Measurements from ENCODE around the gene GALNT18.

Gene GALNT18

DNA sequence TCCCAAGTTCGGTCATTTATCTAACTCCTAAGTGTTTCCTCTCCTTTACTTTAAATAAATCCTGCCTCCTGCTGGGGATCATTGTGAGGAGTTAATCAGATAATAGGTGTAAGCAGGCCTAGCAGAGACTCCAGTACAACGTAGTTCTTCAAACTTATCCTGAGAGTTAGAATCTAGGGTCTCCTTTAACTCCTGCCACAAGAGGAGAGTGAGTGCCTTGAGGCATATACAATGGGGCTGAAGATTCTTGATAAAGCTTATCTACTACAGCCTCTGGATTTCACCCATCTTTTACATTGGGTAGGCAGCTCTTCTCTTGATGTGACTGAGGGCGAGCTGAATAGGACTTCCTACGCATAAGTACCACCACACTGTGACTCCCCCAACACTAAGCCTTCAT is 3.1 kb upstream of the GALNT18 start:
- H3K4me1 ChIP-seq (ENCODE audit: low read length) = no peaks in the 10 kb centered on the region
- no peak overlapping the region for H2AFZ ChIP-seq (ENCODE audit: low read length)
- no peak overlapping the region for H3K4me3 ChIP-seq (ENCODE audit: low read length)
- no peaks in the 10 kb centered on the region for H3K36me3 ChIP-seq (replicated peaks; ENCODE audit: insufficient read depth, low read length)
- no peaks in the 10 kb centered on the region for H3K79me2 ChIP-seq (ENCODE audit: low read length)
- no peak overlapping the region for H3K4me2 ChIP-seq (ENCODE audit: low read depth, low read length)
- no peaks in the 10 kb centered on the region for H3F3A ChIP-seq (ENCODE audit: insufficient read depth, low read length)
- DNase-seq = no peak
- TF ChIP-seq EZH2phosphoT487 (IDR thresholded peaks at IDR 0.05; ENCODE audit: low read length) = no peak
- no peak for TF ChIP-seq EZH2 (optimal IDR thresholded peaks at IDR 0.05; ENCODE audit: low read depth, low read length)
- TF ChIP-seq, protein P1, sequence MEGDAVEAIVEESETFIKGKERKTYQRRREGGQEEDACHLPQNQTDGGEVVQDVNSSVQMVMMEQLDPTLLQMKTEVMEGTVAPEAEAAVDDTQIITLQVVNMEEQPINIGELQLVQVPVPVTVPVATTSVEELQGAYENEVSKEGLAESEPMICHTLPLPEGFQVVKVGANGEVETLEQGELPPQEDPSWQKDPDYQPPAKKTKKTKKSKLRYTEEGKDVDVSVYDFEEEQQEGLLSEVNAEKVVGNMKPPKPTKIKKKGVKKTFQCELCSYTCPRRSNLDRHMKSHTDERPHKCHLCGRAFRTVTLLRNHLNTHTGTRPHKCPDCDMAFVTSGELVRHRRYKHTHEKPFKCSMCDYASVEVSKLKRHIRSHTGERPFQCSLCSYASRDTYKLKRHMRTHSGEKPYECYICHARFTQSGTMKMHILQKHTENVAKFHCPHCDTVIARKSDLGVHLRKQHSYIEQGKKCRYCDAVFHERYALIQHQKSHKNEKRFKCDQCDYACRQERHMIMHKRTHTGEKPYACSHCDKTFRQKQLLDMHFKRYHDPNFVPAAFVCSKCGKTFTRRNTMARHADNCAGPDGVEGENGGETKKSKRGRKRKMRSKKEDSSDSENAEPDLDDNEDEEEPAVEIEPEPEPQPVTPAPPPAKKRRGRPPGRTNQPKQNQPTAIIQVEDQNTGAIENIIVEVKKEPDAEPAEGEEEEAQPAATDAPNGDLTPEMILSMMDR (IDR thresholded peaks at IDR 0.05; ENCODE audit: low read length) = no peak
- no peak overlapping the region for H3K9ac ChIP-seq (ENCODE audit: low read length)
- H4K20me1 ChIP-seq (ENCODE audit: insufficient read depth, low read length) = no peaks in the 10 kb centered on the region
- no peaks in the 10 kb centered on the region for H3K9me2 ChIP-seq (replicated peaks; ENCODE audit: insufficient read depth, low read length)
- no peak overlapping the region for H3K27ac ChIP-seq (ENCODE audit: low read length)
- H3K9me3 ChIP-seq (replicated peaks; ENCODE audit: insufficient read depth, low read length) = no peaks in the 10 kb centered on the region
- H3K27me3 ChIP-seq (replicated peaks; ENCODE audit: insufficient read depth, low read length) = no peaks in the 10 kb centered on the region

DNA sequence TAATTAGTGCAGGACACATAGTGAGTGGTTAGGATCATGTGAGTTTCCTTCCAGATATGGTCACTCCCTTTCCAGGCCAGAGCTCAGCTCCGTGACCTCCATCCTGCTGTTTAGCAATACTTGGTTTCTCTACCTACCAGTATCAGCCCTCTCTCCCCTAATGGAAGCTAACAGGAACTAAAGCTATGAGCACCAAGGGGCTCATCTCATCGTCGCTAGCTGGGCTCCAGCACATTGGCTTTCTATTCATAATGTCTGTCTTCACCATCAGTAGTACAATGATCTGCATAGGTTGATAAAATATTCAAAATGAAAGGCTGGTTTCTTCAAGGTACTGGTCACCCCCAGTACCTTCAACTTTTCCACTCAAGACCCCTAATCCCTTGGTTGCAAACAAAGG is 2.4 kb upstream of the GALNT18 start:
- no peak for DNase-seq
- no peak overlapping the region for H3K9ac ChIP-seq (ENCODE audit: low read length)
- H4K20me1 ChIP-seq (ENCODE audit: insufficient read depth, low read length) = no peaks in the 10 kb centered on the region
- no peaks in the 10 kb centered on the region for H3K9me2 ChIP-seq (replicated peaks; ENCODE audit: insufficient read depth, low read length)
- H3K4me2 ChIP-seq (ENCODE audit: low read depth, low read length) = no peak overlapping the region
- H3K4me1 ChIP-seq (ENCODE audit: low read length) = no peaks in the 10 kb centered on the region
- no peaks in the 10 kb centered on the region for H3F3A ChIP-seq (ENCODE audit: insufficient read depth, low read length)
- H3K27me3 ChIP-seq (replicated peaks; ENCODE audit: insufficient read depth, low read length) = no peaks in the 10 kb centered on the region
- no peaks in the 10 kb centered on the region for H3K36me3 ChIP-seq (replicated peaks; ENCODE audit: insufficient read depth, low read length)
- TF ChIP-seq, protein P1 (IDR thresholded peaks at IDR 0.05; ENCODE audit: low read length) = no peak
- TF ChIP-seq EZH2 (optimal IDR thresholded peaks at IDR 0.05; ENCODE audit: low read depth, low read length) (no peak), EZH2phosphoT487 (IDR thresholded peaks at IDR 0.05; ENCODE audit: low read length) (no peak)
- H2AFZ ChIP-seq (ENCODE audit: low read length) = no peak overlapping the region
- H3K4me3 ChIP-seq (ENCODE audit: low read length) = no peak overlapping the region
- H3K9me3 ChIP-seq (replicated peaks; ENCODE audit: insufficient read depth, low read length) = no peaks in the 10 kb centered on the region
- H3K79me2 ChIP-seq (ENCODE audit: low read length) = no peaks in the 10 kb centered on the region
- no peak overlapping the region for H3K27ac ChIP-seq (ENCODE audit: low read length)

DNA sequence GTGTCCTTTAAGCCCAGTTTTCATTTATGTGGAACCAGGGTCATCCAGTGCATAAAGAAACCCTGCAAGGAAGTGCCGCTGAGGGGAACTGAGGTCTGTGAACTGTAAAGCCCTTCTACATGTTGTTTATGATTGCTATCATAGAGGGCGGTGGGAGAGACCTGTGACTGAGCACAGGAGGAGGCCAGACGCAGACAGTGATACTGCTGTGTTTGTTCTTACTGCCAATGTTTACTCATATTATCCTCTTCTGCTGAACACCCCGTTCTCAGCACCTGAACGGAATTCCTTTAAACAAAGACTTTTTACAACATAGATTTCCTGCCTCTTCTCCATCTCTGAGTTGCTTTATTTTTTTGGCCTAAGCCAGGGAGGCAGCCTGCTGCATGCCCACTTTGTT is 967 bp upstream of the GALNT18 start:
- Histone ChIP-seq H3K4me2 (ENCODE audit: low read depth, low read length) (no peak overlapping the region), H3K4me3 (ENCODE audit: low read length) (no peak overlapping the region), H3K36me3 (replicated peaks; ENCODE audit: insufficient read depth, low read length) (no peaks in the 10 kb centered on the region), H3K79me2 (ENCODE audit: low read length) (no peaks in the 10 kb centered on the region), H4K20me1 (ENCODE audit: insufficient read depth, low read length) (no peaks in the 10 kb centered on the region), H3K4me1 (ENCODE audit: low read length) (no peaks in the 10 kb centered on the region), H2AFZ (ENCODE audit: low read length) (no peak overlapping the region), H3K9me3 (replicated peaks; ENCODE audit: insufficient read depth, low read length) (no peaks in the 10 kb centered on the region), H3K9ac (ENCODE audit: low read length) (no peak overlapping the region), H3K27me3 (replicated peaks; ENCODE audit: insufficient read depth, low read length) (no peaks in the 10 kb centered on the region), H3K27ac (ENCODE audit: low read length) (no peak overlapping the region), H3F3A (ENCODE audit: insufficient read depth, low read length) (no peaks in the 10 kb centered on the region), H3K9me2 (replicated peaks; ENCODE audit: insufficient read depth, low read length) (no peaks in the 10 kb centered on the region)
- TF ChIP-seq, protein P1 (IDR thresholded peaks at IDR 0.05; ENCODE audit: low read length) = no peak
- no peak for TF ChIP-seq EZH2phosphoT487 (IDR thresholded peaks at IDR 0.05; ENCODE audit: low read length)
- no peak for DNase-seq
